Kidney (tissue), 14 donors: ENCODE results near the gene GLS. TPM values are rescaled to one million over a fixed set of nuclear protein-coding genes. Genes with fewer than 3 reads are reported as not detected.

Source experiments
- DNase-seq, 5 donors: peaks; one replicate each; pipeline ENCODE4 v3.0.0-alpha.2; 2013 to 2020
- FAIRE-seq: peaks from 2 replicates; lab custom pipeline; 2012; peaks lifted over from hg19 to GRCh38; lab: Jason Lieb, UNC
- H3K27ac ChIP-seq, 2 donors: one replicate each; pipeline ENCODE4 v1.7.0; 2013; ENCODE audit warnings: low read depth in 2 of 2, low read length in 2 of 2, inconsistent platforms in 1 of 2
- H3K27me3 ChIP-seq: one replicate; pipeline ENCODE4 v1.7.1; 2013; ENCODE audit warnings: low read length, inconsistent platforms; ENCODE audit not compliant: control insufficient read depth, insufficient read depth
- H3K36me3 ChIP-seq, 3 donors: one replicate each; pipeline versions ENCODE4 v1.7.0 to v1.7.1; 2013; ENCODE audit warnings: low read length in 3 of 3, control low read depth in 1 of 3, inconsistent platforms in 1 of 3; ENCODE audit not compliant: insufficient read depth in 3 of 3, control insufficient read depth in 2 of 3
- H3K4me1 ChIP-seq, 3 donors: one replicate each; pipeline versions ENCODE4 v1.7.0 to v1.7.1; 2013; ENCODE audit warnings: low read length in 3 of 3, inconsistent platforms in 1 of 3, low read depth in 1 of 3; ENCODE audit not compliant: control insufficient read depth in 2 of 3, insufficient read depth in 2 of 3
- H3K4me3 ChIP-seq, 3 donors: one replicate each; pipeline versions ENCODE4 v1.7.0 to v1.8.1; 2013; ENCODE audit warnings: low read length in 3 of 3, control low read depth in 1 of 3, inconsistent platforms in 1 of 3
- H3K9ac ChIP-seq, 3 donors: one replicate each; pipeline versions ENCODE4 v1.7.0 to v1.7.1; 2013; ENCODE audit warnings: low read length in 3 of 3, control low read depth in 1 of 3, inconsistent platforms in 1 of 3
- H3K9me3 ChIP-seq, 3 donors: one replicate each; pipeline versions ENCODE4 v1.7.0 to v1.7.1; 2013; ENCODE audit warnings: low read length in 3 of 3, control low read depth in 1 of 3, inconsistent platforms in 1 of 3; ENCODE audit not compliant: control insufficient read depth in 2 of 3, insufficient read depth in 1 of 3
- CTCF ChIP-seq: IDR thresholded peaks from 3 replicates; pipeline ENCODE4 v1.5.1; 2012; ENCODE audit warnings: mild to moderate bottlenecking, moderate library complexity, borderline replicate concordance; ENCODE audit not compliant: insufficient read depth; ENCODE audit errors: extremely low read depth
- intact Hi-C: fragments of 100-400 bp; cut with DNase I; formaldehyde crosslinking; loops from one replicate; pipeline ENCODE4 v1.11.1; 2022
- polyA plus RNA-seq: library from polyadenylated mRNA; stranded (reverse); fragments of 350-450 nt; fragmentation: Illumina TruSeq; extraction: RNeasy Lipid Tissue Mini Kit (QIAGEN cat#74804); gene quantifications from one replicate; pipeline ENCODE4 v1.2.3, GENCODE V29; 2014; ENCODE audit warnings: low read depth, low replicate concordance; ENCODE audit not compliant: insufficient read depth
- total RNA-seq: library from RNA; stranded (reverse); fragmentation: NEBNext Ultra II Directional; extraction: Animal tissue kit (Norgen Biotek cat#: 25700); gene quantifications from one replicate; pipeline ENCODE4 v1.2.1, GENCODE V29; 2021
- donor health status: control.
- donor health status: control.
- donor health status: control.
- donor health status: control.
- donor health status: control.
- donor health status: DM: yes; HTN: yes; CAD: no.
- donor health status: Normal renal cell carcinoma (clear cell type).

Gene GLS
- total and polyA plus RNA-seq, 2 donors from 2014 or later, result 196 to 230 TPM

- H3K4me3 ChIP-seq, result no peak overlapping the region
- DNase-seq (no peak), FAIRE-seq (no peak)
- peaks cover 2 to 15% (median 6%) of the 10 kb centered on the region in 3 donors for H3K4me1 ChIP-seq
- H3K9me3 ChIP-seq, result no peaks in the 10 kb centered on the region
- TF ChIP-seq CTCF, result no peak
- intact Hi-C loops, result no loop called here
- no peaks in the 10 kb centered on the region for H3K27me3 ChIP-seq
- H3K36me3 ChIP-seq, result no peaks in the 10 kb centered on the region
- H3K9ac ChIP-seq, result no peak overlapping the region
- H3K27ac ChIP-seq, result no peak overlapping the region
Measured at GRCh38 chr2:190842606-190843104, 38.0 kb upstream of the GLS start.

GRCh38 chr2:190843890-190844699, 36.5 kb upstream of the GLS start:
- Histone ChIP-seq H3K36me3 (no peaks in the 10 kb centered on the region), H3K9me3 (no peaks in the 10 kb centered on the region), H3K27me3 (no peaks in the 10 kb centered on the region), H3K4me3 (no peak overlapping the region), H3K9ac (no peak overlapping the region), H3K27ac (no peak overlapping the region), H3K4me1 (peaks cover 2 to 15% (median 6%) of the 10 kb centered on the region in 3 donors)
- TF ChIP-seq CTCF, result no peak
- intact Hi-C loops, result no loop called here
- DNase-seq, result no peak
- FAIRE-seq, result no peak

- no peaks in the 10 kb centered on the region for H3K36me3 ChIP-seq
- H3K9ac ChIP-seq, result no peak overlapping the region
- FAIRE-seq, result no peak
- no peak overlapping the region for H3K4me3 ChIP-seq
- H3K27me3 ChIP-seq, result no peaks in the 10 kb centered on the region
- H3K4me1 ChIP-seq, result peaks cover 2 to 15% (median 6%) of the 10 kb centered on the region in 3 donors
- DNase-seq, result no peak
- no peak overlapping the region for H3K27ac ChIP-seq
- no peaks in the 10 kb centered on the region for H3K9me3 ChIP-seq
- TF ChIP-seq CTCF, result no peak
- intact Hi-C loops, result no loop called here
Measured at GRCh38 chr2:190844700-190845401, 35.8 kb upstream of the GLS start.
